Myocyte (in vitro differentiated cells): Measurements from ENCODE around the gene PEAK3. TPM values are rescaled to one million over a fixed set of nuclear protein-coding genes. Genes with fewer than 3 reads are reported as not detected.

Experiments
- DNase-seq: peaks from one replicate; pipeline ENCODE4 v3.0.0-alpha.2; 2012; ENCODE audit warnings: low read depth
- total RNA-seq: library from RNA; depleted of rRNA; stranded (reverse); fragments of >200 nt; gene quantifications from 2 replicates; pipeline ENCODE4 v1.2.3, GENCODE V29; 2014

PEAK3 gene
- total RNA-seq, 1 donor from 2014 or later: 0.16 TPM

- no peak for DNase-seq
These were observed 30.6 kb downstream of the PEAK3 start for GRCh38 chr19:2251106-2252054.

GRCh38 chr19:2250766-2251105, 31.2 kb downstream of the PEAK3 start:
- DNase-seq: no peak

- DNase-seq: no peak
These were observed 31.9 kb downstream of the PEAK3 start for GRCh38 chr19:2249880-2250765.

- no peak for DNase-seq
These were observed 32.7 kb downstream of the PEAK3 start, which contains the start of gene AMH for GRCh38 chr19:2249010-2249866. TSS of gene AMH (plus strand) at chr19:2249323. CDS start at chr19:2249333, 10 bp downstream.

- DNase-seq: no peak
These were observed 33.6 kb downstream of the PEAK3 start for GRCh38 chr19:2248136-2249009.

- no peak for DNase-seq
These were observed 34.4 kb downstream of the PEAK3 start for GRCh38 chr19:2247433-2248101.

- no peak for DNase-seq
These were observed 35.1 kb downstream of the PEAK3 start for GRCh38 chr19:2246801-2247361.

- no peak for DNase-seq
These were observed 35.9 kb downstream of the PEAK3 start for GRCh38 chr19:2246014-2246620.

GRCh38 chr19:2245273-2245672, 36.7 kb downstream of the PEAK3 start:
- no peak for DNase-seq

GRCh38 chr19:2244486-2244885, 37.5 kb downstream of the PEAK3 start:
- DNase-seq: no peak

- DNase-seq: no peak
These were observed 37.9 kb downstream of the PEAK3 start for GRCh38 chr19:2244125-2244411.

GRCh38 chr19:2243274-2244124, 38.5 kb downstream of the PEAK3 start:
- no peak for DNase-seq

GRCh38 chr19:2242816-2243215, 39.2 kb downstream of the PEAK3 start:
- DNase-seq: no peak

GRCh38 chr19:2242092-2242537, 39.9 kb downstream of the PEAK3 start:
- DNase-seq: no peak

GRCh38 chr19:2240881-2241760, 40.9 kb downstream of the PEAK3 start:
- DNase-seq: peak; percentile 54
